Measurements from ENCODE around the gene BEND2. TPM values are rescaled to one million over a fixed set of nuclear protein-coding genes. Genes with fewer than 3 reads are reported as not detected.

The BEND2 gene
- total and polyA plus RNA-seq, 4 experiments from 2014 or later: not detected

- intact Hi-C loops (cut with micrococcal nuclease): no loop called here
- H3K4me1 ChIP-seq (ENCODE audit: insufficient read depth, low read length): no peaks in the 10 kb centered on the region
- Mint-ChIP-seq H3K36me3 (no peaks in the 10 kb centered on the region), H3K9me3 (peaks cover 0 to 2% (median 0%) of the 10 kb centered on the region in 8 donors), H3K27me3 (no peaks in the 10 kb centered on the region), H3K27ac (no peak overlapping the region), H3K4me3 (no peak overlapping the region), H3K4me1 (no peaks in the 10 kb centered on the region)
- H3K4me3 ChIP-seq (ENCODE audit: low read length in 2 of 2): no peak overlapping the region
- CTCF ChIA-PET (ENCODE audit: partially characterized antibody): no interaction called here
- no peaks in the 10 kb centered on the region for H3K27me3 ChIP-seq (ENCODE audit: insufficient read depth, low read length)
- H3K36me3 ChIP-seq (ENCODE audit: insufficient read depth, low read length): no peaks in the 10 kb centered on the region
- no peak for DNase-seq
- POLR2A ChIA-PET (ENCODE audit: partially characterized antibody): no interaction called here
- no peaks in the 10 kb centered on the region for H3K9me3 ChIP-seq (ENCODE audit: control insufficient read depth in 1 of 2, low read length in 2 of 2)
- H3K27ac ChIP-seq (ENCODE audit: low read depth, low read length): no peak overlapping the region
Measured at GRCh38 chrX:18206657-18207056, 14.0 kb downstream of the BEND2 start.

- H3K27me3 Mint-ChIP-seq: no peaks in the 10 kb centered on the region
- POLR2A ChIA-PET (ENCODE audit: partially characterized antibody): no interaction called here
- no peaks in the 10 kb centered on the region for H3K36me3 Mint-ChIP-seq
- CTCF ChIA-PET (ENCODE audit: partially characterized antibody): no interaction called here
- Histone ChIP-seq H3K27me3 (ENCODE audit: insufficient read depth, low read length) (no peaks in the 10 kb centered on the region), H3K9me3 (ENCODE audit: control insufficient read depth in 1 of 2, low read length in 2 of 2) (no peaks in the 10 kb centered on the region), H3K27ac (ENCODE audit: low read depth, low read length) (no peak overlapping the region), H3K4me3 (ENCODE audit: low read length in 2 of 2) (no peak overlapping the region), H3K36me3 (ENCODE audit: insufficient read depth, low read length) (no peaks in the 10 kb centered on the region), H3K4me1 (ENCODE audit: insufficient read depth, low read length) (no peaks in the 10 kb centered on the region)
- no peak overlapping the region for H3K27ac Mint-ChIP-seq
- DNase-seq: no peak
- intact Hi-C loops (cut with micrococcal nuclease): no loop called here
- H3K4me1 Mint-ChIP-seq: no peaks in the 10 kb centered on the region
- peaks cover 0 to 3% (median 0%) of the 10 kb centered on the region in 8 donors for H3K9me3 Mint-ChIP-seq
- H3K4me3 Mint-ChIP-seq: no peak overlapping the region
Measured at GRCh38 chrX:18203631-18204030, 17.1 kb downstream of the BEND2 start.

- Mint-ChIP-seq H3K36me3 (no peaks in the 10 kb centered on the region), H3K27me3 (no peaks in the 10 kb centered on the region), H3K4me1 (no peaks in the 10 kb centered on the region), H3K4me3 (no peak overlapping the region), H3K27ac (no peak overlapping the region), H3K9me3 (peaks cover 0 to 7% (median 0%) of the 10 kb centered on the region in 8 donors)
- Histone ChIP-seq H3K9me3 (ENCODE audit: control insufficient read depth in 1 of 2, low read length in 2 of 2) (no peaks in the 10 kb centered on the region), H3K27me3 (ENCODE audit: insufficient read depth, low read length) (no peaks in the 10 kb centered on the region), H3K4me1 (ENCODE audit: insufficient read depth, low read length) (no peaks in the 10 kb centered on the region), H3K4me3 (ENCODE audit: low read length in 2 of 2) (no peak overlapping the region), H3K36me3 (ENCODE audit: insufficient read depth, low read length) (no peaks in the 10 kb centered on the region), H3K27ac (ENCODE audit: low read depth, low read length) (no peak overlapping the region)
- no peak for DNase-seq
- ChIA-PET POLR2A (ENCODE audit: partially characterized antibody) (no interaction called here), CTCF (ENCODE audit: partially characterized antibody) (no interaction called here)
- intact Hi-C loops (cut with micrococcal nuclease): no loop called here
Measured at GRCh38 chrX:18194688-18195087, 26.0 kb downstream of the BEND2 start.

- DNase-seq: no peak
- Mint-ChIP-seq H3K4me3 (no peak overlapping the region), H3K4me1 (no peaks in the 10 kb centered on the region), H3K36me3 (no peaks in the 10 kb centered on the region), H3K27ac (no peak overlapping the region), H3K27me3 (peaks cover 1 to 5% of the 10 kb centered on the region in 2 donors), H3K9me3 (peaks cover 0 to 4% (median 1%) of the 10 kb centered on the region in 8 donors)
- Histone ChIP-seq H3K9me3 (ENCODE audit: control insufficient read depth in 1 of 2, low read length in 2 of 2) (no peaks in the 10 kb centered on the region), H3K27ac (ENCODE audit: low read depth, low read length) (no peak overlapping the region), H3K27me3 (ENCODE audit: insufficient read depth, low read length) (no peaks in the 10 kb centered on the region), H3K4me3 (ENCODE audit: low read length in 2 of 2) (no peak overlapping the region), H3K4me1 (ENCODE audit: insufficient read depth, low read length) (no peaks in the 10 kb centered on the region), H3K36me3 (ENCODE audit: insufficient read depth, low read length) (no peaks in the 10 kb centered on the region)
- ChIA-PET POLR2A (ENCODE audit: partially characterized antibody) (no interaction called here), CTCF (ENCODE audit: partially characterized antibody) (no interaction called here)
- intact Hi-C loops (cut with micrococcal nuclease): no loop called here
Measured at GRCh38 chrX:18179446-18179845, 41.2 kb downstream of the BEND2 start.

- H3K27ac ChIP-seq (ENCODE audit: low read depth, low read length): no peak overlapping the region
- H3K9me3 Mint-ChIP-seq: peaks cover 0 to 2% (median 0%) of the 10 kb centered on the region in 8 donors
- no peaks in the 10 kb centered on the region for H3K27me3 ChIP-seq (ENCODE audit: insufficient read depth, low read length)
- no peaks in the 10 kb centered on the region for H3K4me1 Mint-ChIP-seq
- H3K27ac Mint-ChIP-seq: no peak overlapping the region
- no peak for DNase-seq
- H3K4me3 ChIP-seq (ENCODE audit: low read length in 2 of 2): no peak overlapping the region
- H3K27me3 Mint-ChIP-seq: peaks cover 1 to 5% of the 10 kb centered on the region in 2 donors
- intact Hi-C loops (cut with micrococcal nuclease): no loop called here
- ChIA-PET CTCF (ENCODE audit: partially characterized antibody) (no interaction called here), POLR2A (ENCODE audit: partially characterized antibody) (no interaction called here)
- H3K4me3 Mint-ChIP-seq: no peak overlapping the region
- no peaks in the 10 kb centered on the region for H3K9me3 ChIP-seq (ENCODE audit: control insufficient read depth in 1 of 2, low read length in 2 of 2)
- no peaks in the 10 kb centered on the region for H3K4me1 ChIP-seq (ENCODE audit: insufficient read depth, low read length)
- H3K36me3 Mint-ChIP-seq: no peaks in the 10 kb centered on the region
- H3K36me3 ChIP-seq (ENCODE audit: insufficient read depth, low read length): no peaks in the 10 kb centered on the region
Measured at GRCh38 chrX:18174971-18175370, 45.7 kb downstream of the BEND2 start.

GRCh38 chrX:18174209-18174608 is 46.5 kb downstream of the BEND2 start:
- H3K27me3 ChIP-seq (ENCODE audit: insufficient read depth, low read length): no peaks in the 10 kb centered on the region
- H3K27me3 Mint-ChIP-seq: peaks cover 0 to 1% of the 10 kb centered on the region in 2 donors
- no peak overlapping the region for H3K4me3 ChIP-seq (ENCODE audit: low read length in 2 of 2)
- peaks cover 0 to 2% (median 0%) of the 10 kb centered on the region in 8 donors for H3K9me3 Mint-ChIP-seq
- no peak overlapping the region for H3K27ac Mint-ChIP-seq
- no peaks in the 10 kb centered on the region for H3K36me3 Mint-ChIP-seq
- H3K27ac ChIP-seq (ENCODE audit: low read depth, low read length): no peak overlapping the region
- no peaks in the 10 kb centered on the region for H3K9me3 ChIP-seq (ENCODE audit: control insufficient read depth in 1 of 2, low read length in 2 of 2)
- no peaks in the 10 kb centered on the region for H3K4me1 ChIP-seq (ENCODE audit: insufficient read depth, low read length)
- ChIA-PET CTCF (ENCODE audit: partially characterized antibody) (no interaction called here), POLR2A (ENCODE audit: partially characterized antibody) (no interaction called here)
- H3K4me3 Mint-ChIP-seq: no peak overlapping the region
- DNase-seq: no peak
- intact Hi-C loops (cut with micrococcal nuclease): no loop called here
- H3K4me1 Mint-ChIP-seq: no peaks in the 10 kb centered on the region
- H3K36me3 ChIP-seq (ENCODE audit: insufficient read depth, low read length): no peaks in the 10 kb centered on the region

- H3K27me3 Mint-ChIP-seq: peaks cover 0 to 1% of the 10 kb centered on the region in 2 donors
- H3K9me3 Mint-ChIP-seq: peaks cover 0 to 2% (median 0%) of the 10 kb centered on the region in 8 donors
- no peak for DNase-seq
- Histone ChIP-seq H3K27me3 (ENCODE audit: insufficient read depth, low read length) (no peaks in the 10 kb centered on the region), H3K4me1 (ENCODE audit: insufficient read depth, low read length) (no peaks in the 10 kb centered on the region), H3K36me3 (ENCODE audit: insufficient read depth, low read length) (no peaks in the 10 kb centered on the region), H3K27ac (ENCODE audit: low read depth, low read length) (no peak overlapping the region), H3K9me3 (ENCODE audit: control insufficient read depth in 1 of 2, low read length in 2 of 2) (no peaks in the 10 kb centered on the region), H3K4me3 (ENCODE audit: low read length in 2 of 2) (no peak overlapping the region)
- CTCF ChIA-PET (ENCODE audit: partially characterized antibody): no interaction called here
- H3K4me1 Mint-ChIP-seq: no peaks in the 10 kb centered on the region
- intact Hi-C loops (cut with micrococcal nuclease): no loop called here
- POLR2A ChIA-PET (ENCODE audit: partially characterized antibody): no interaction called here
- H3K27ac Mint-ChIP-seq: no peak overlapping the region
- H3K4me3 Mint-ChIP-seq: no peak overlapping the region
- H3K36me3 Mint-ChIP-seq: no peaks in the 10 kb centered on the region
Measured at GRCh38 chrX:18173494-18174180, 47.0 kb downstream of the BEND2 start.

GRCh38 chrX:18172970-18173369 is 47.7 kb downstream of the BEND2 start:
- peaks cover 0 to 1% of the 10 kb centered on the region in 2 donors for H3K27me3 Mint-ChIP-seq

More at GRCh38 chrX:18172970-18173369, 47.7 kb downstream of the BEND2 start:
- Histone ChIP-seq H3K4me3 (ENCODE audit: low read length in 2 of 2) (no peak overlapping the region), H3K27ac (ENCODE audit: low read depth, low read length) (no peak overlapping the region), H3K36me3 (ENCODE audit: insufficient read depth, low read length) (no peaks in the 10 kb centered on the region), H3K9me3 (ENCODE audit: control insufficient read depth in 1 of 2, low read length in 2 of 2) (no peaks in the 10 kb centered on the region), H3K27me3 (ENCODE audit: insufficient read depth, low read length) (no peaks in the 10 kb centered on the region), H3K4me1 (ENCODE audit: insufficient read depth, low read length) (no peaks in the 10 kb centered on the region)
- H3K36me3 Mint-ChIP-seq: no peaks in the 10 kb centered on the region
- H3K27ac Mint-ChIP-seq: no peak overlapping the region
- intact Hi-C loops (cut with micrococcal nuclease): no loop called here
- H3K4me3 Mint-ChIP-seq: no peak overlapping the region
- DNase-seq: no peak
- H3K9me3 Mint-ChIP-seq: peaks cover 0 to 2% (median 0%) of the 10 kb centered on the region in 8 donors
- ChIA-PET POLR2A (ENCODE audit: partially characterized antibody) (no interaction called here), CTCF (ENCODE audit: partially characterized antibody) (no interaction called here)
- H3K4me1 Mint-ChIP-seq: no peaks in the 10 kb centered on the region

Measured in CD4-positive, alpha-beta memory T cell (primary cell).